DLD1 (cell line): ENCODE results near the gene HDAC10.

Experiments used
- in situ Hi-C: cut with HindIII; loops from 2 replicates; pipeline ENCODE4 v1.10.0; 2017; ENCODE audit warnings: low sequenced_read_pairs

Gene HDAC10

GRCh38 chr22:50271519-50271970 is 20.5 kb upstream of the HDAC10 start:
- in situ Hi-C loops = no loop called here

- in situ Hi-C loops = no loop called here
Measured at GRCh38 chr22:50270666-50271394, 19.8 kb upstream of the HDAC10 start.

DNA sequence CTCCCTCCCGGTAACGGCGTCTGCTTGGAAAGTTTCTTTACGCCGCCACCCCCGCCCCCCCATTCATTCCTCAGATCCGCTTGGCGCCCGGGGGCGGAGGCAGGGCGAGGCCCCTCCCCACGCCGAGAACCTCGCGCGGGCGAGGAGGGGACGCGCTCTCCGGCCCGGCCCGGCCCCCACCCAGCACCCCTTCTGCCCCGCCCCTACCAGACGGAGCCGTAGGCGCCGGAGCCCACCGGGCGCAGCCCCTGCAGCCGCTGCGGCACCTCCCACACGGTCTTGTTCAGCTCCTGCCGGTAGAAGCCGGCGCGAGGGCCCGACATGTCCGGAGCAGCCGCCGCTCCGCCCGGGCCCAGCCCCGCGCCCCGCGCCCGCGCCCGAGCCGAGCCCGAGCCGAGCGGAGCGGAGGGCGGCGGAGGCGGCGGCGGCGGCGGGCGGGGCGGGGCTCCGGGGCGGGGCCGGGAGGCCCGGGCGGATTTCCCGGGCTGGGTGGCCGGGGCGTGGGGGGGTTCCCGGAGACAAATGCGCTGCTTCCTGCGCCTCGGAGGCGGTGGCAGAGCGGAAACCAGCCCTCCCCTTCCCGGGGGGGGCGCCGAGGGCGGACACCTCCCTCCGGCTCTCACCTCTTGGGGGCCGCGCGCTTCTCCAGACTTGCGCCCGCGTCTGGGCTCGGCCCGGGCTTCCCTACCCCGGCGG is 19.1 kb upstream of the HDAC10 start, which contains the start of gene MAPK11:
TSS of gene MAPK11 (minus strand) at position 411 of the 696 bp plus-strand sequence. CDS start at position 323, 88 bp downstream.
- in situ Hi-C loops = no loop called here

GRCh38 chr22:50269573-50269969 is 18.5 kb upstream of the HDAC10 start:
- in situ Hi-C loops = no loop called here

DNA sequence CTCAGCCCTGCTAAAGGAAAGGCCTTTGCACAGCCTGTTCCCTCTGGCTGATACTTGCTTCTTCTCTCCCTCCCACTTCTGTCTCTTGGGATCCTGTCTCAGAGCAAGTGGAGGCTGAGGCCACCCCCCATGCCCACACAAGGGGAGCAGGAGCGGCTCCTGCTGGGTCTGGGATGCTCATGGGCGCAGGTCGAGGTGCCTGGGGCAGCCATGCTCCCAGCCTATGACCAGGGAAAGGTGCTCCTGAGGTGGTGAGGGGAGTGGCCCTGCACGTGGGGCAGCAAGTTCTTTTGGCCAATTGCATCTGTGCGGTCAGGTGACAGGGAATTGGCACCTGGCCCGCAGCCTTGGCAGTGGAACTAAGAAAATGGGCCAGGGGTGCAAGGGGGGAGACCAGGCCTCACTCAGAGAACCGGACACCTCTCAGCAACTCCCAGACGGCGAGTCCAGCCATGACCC is 17.6 kb upstream of the HDAC10 start:
- in situ Hi-C loops = no loop called here

DNA sequence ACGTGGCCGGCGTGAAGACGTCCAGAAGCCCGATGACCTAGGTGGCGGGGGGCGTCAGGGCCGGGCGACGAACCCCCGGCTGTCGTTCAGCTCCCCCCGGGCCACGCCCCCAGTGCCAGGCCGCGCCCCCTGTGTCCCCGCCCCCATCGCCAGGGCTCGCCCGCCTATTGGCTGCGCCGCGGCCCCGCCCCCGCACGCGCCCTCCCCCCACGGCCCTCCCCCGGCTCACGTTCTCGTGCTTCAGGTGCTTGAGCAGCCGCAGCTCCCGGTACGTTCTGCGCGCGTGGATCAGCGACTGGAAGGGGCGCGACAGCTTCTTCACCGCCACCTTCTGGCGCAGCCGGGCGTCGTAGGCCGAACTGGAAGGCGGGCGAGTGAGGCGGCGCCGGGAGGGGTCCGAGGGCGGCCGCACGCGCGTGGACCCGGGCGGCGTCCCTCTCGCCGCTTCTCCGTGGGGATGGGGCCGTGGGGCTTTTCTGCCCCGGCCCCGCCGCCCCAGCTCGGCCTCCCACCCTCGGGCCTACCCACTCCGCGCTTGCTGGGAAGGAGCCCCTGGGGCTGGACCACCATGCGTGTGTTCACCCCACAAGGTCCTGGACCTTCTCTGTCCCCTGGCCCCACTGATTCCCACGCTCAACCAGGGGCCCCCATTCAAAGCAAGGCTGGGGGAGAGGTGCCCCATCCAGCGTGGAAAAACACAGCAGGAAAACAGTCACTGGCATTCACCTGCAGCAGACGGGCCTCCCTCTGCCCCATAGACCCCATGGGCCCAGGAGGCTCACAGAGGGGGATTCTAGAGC is 16.7 kb upstream of the HDAC10 start:
- in situ Hi-C loops = no loop called here

DNA sequence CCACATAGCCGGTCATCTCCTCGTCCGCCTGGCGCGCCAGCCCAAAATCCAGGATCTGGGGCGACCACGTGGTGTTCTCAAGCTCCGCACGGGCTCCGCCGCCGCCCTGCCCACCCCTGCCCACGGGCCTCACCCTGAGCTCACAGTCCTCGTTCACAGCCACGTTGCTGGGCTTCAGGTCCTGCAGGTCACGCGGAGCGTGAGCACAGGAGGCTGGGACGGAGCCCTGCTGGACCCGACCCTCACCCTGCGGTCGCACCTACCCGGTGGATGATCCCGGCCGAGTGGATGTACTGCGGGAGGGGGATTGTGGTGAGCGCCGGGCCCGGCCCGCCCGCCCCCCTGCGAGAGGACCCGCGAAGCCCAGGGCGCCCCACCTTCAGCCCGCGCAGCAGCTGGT is 15.9 kb upstream of the HDAC10 start:
- in situ Hi-C loops = no loop called here

DNA sequence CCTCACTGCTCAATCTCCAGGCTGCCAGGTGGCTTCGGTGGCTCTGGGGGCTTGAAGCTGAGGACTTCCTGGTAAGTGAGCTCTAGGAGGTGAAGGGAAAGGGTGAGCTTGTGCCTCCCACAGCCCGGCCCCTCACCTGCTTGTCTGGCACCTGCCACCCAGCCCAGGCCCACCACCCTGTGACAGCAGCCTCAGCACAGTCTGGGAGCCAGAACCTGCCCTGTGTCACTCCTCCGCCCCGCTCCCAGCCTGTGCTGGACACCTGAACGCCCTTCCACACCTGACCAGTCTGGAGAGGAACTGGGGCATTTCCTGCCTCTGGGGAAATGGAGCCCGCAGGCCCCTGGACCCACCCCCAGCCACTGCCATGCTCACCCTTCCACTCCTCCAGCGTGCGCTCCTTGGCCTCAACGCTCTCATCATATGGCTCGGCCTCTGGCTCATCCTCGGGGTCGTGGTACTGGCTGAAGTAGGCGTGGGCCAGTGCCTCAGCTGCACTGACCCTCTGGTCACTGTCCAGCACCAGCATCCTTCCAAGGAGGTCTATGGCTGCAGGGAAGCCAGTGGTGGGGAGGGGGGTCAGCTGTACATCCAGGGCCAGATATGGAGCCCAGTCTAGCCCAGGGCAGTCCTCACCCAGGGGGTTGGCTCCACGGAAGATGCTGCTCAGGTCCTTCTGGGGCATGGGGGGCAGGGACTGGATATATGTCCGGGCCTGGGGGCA is 14.0 kb upstream of the HDAC10 start:
- in situ Hi-C loops = no loop called here

GRCh38 chr22:50264104-50264745 is 13.2 kb upstream of the HDAC10 start:
- in situ Hi-C loops = no loop called here

DNA sequence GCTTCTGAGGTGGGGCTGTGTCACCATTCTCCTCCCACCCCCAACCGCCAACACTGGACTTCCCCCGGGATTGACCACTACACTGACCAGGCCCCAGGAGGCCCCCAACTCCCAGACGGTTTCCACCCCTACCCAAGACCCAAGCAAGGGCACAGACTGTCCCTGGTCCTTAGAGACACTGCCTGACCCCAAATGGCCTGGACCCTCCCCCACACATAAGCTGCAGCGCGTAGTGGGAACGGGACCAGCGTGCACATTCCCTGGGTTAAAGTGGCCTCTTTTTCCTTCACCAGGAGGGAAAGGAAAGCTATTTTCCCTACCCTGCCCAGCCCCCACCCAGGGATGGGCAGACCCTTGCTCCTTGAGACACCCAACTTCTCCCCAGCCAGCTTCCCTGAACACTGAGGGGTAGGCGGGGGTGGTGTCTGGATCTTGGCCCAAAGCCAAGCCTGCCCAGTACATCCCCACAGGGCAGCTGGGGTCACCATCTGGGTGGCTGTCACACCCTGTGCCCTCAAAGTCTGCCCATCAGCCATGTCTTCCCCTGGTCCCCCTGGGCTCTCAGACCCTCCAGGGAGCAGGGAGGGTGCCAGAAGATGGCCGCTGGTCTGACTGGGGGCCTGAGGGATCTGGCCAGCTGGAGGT is 12.0 kb upstream of the HDAC10 start:
- in situ Hi-C loops = no loop called here

DNA sequence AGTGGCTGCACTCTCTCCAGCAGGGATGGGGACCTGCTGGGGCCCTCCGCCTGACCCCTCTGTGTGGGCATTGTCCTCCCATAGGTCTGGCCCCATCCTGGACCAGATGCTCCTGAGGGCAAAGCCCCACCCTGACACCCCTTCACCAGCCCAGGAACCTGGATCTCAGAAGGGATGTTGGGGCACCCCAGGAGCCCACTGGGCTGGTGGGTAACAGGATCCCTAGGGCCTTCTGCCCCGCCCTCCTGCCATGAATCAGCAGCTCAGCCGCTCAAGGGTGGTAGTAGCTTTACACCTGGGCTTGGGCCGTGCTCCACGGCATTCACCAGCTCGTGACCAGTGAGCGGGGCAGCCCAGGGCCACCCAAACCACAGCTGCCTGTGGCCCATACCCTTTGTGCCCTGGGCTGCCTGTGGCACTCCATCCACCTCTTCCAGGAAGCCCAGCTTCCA is 11.4 kb upstream of the HDAC10 start:
- in situ Hi-C loops = no loop called here

- in situ Hi-C loops = no loop called here
Measured at GRCh38 chr22:50261615-50262459, 10.8 kb upstream of the HDAC10 start, which contains the start of gene MAPK12. Gene MAPK12, minus strand, starts transcription at chr22:50261683. Its CDS starts 174 bp downstream, at chr22:50261509.

DNA sequence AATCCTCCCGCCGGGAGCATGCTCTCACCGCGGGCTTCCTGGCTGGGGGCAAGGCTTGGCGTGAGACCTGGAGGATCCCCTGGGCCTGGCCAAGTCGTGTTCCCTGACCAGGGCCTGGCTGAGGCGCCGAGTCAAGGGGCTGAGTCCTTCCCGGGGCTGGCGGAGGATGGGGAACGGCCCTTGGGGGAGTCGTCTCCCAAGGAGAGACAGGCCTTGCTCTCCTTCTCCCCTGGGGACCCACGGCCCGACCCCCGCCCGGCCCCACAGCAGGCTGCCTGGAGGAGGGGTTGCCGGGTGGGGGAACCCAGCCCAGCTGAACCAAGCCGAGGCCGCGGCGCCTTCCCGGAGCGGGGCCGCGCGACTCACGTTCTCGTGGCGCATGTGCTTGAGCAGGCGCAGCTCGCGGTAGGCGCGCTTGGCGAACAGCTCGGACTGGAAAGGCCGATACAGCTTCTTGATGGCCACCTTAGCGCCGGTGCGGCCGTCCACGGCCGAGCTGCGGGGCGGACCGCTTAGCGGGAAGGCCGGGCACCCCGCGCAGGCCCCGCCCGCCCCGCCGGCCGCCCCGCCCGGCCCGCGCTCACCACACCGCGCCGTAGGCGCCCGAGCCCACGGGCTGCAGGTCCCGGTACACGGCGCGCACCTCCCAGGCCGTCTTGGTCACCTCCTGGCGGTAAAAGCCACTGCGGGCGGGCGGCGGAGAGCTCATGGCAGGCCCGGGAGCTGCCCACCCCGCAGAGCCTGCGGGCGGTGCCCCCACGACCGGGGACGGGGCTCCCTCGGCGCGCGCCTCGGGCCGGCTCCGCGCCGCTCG is 9.9 kb upstream of the HDAC10 start:
- in situ Hi-C loops = no loop called here

DNA sequence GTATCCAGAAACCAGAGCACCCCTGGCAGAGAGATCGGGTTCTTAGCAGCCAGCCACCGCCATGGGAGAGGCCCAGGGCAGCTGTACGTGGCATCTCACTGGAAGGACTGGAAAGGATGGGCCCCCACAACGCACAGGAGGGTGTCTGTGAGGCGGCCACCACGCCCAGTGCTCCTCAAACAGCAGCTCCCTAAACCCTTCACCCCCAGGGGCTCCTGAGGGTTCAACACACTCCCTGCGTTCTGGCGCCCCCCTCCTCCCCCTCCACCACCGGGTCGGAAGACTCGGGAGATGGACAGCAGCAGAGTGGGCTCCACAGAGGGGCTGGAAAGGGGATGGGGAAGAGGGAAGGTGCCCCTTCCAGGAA is 9.4 kb upstream of the HDAC10 start:
- in situ Hi-C loops = no loop called here

DNA sequence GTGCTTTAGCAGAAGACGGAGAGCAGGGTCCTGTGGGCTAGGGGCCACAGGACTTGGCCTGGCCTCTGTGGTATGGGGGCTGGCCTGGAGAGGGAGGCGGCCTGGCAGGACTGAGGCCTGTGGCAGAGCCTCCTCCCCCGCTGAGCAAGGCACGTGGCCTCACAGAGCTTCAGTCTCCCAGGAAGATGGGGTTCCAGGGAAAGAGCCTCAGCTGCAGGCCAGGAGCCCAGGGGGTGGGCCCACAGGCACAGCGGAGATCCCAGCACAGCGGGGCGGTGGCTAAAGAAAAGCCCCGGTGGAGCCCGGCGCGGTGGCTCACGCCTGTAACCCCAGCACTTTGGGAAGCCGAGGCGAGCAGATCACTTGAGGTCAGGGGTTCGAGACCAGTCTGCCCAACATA is 8.2 kb upstream of the HDAC10 start:
- in situ Hi-C loops = no loop called here

DNA sequence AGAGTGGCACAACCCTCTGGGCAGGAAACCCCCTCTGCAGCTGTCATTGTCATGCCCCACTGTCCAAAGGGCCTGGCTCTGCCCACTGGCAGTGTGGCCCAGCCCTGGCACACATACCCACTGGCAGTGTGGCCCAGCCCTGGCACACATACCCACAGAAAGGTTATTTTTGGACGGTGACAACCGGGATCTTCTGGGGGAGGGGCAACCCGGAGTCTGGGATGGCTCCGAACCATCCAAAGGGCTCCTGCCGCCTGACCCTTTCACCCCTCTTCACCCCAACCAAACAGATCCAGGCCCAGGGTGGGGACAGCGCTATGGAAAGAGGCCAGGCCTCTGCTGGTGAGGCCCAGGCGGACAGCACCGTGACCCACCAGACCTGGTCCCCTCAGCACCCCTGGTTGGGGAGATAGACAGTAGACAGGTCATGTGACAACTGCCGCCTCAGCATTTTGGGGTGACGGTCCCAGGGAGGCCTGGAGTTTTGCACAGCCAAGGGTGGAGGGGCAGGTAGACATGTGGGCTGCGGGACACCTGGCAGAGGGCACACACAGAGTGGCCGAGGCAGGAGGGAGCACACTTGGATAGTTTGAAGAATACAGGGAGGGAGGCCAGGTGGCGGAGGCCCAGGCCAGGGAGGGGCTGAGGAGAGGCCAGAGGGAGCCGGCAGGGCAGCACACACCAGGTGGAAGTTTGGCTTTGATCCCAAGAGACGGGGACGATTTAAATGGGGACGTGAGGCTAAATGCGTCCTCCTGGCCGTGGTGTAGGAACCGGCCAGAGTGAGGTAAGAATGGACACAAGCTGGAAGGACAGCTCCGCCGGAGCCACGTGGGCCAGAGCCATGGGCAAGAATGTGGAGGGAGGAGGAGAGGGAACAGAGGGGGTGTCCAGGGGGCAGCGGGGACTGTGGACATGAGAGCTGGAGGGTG is 7.6 kb upstream of the HDAC10 start:
- in situ Hi-C loops = no loop called here
